Endothelial cell of umbilical vein (primary cell): Measurements from ENCODE around the gene EIF2B2. TPM values are rescaled to one million over a fixed set of nuclear protein-coding genes. Genes with fewer than 3 reads are reported as not detected.

Experiments
- BruUV-seq: library from RNA; stranded (reverse); fragments of 400-500 nt; replicated peaks from 2 replicates; lab custom pipeline; 2021; lab: Mats Ljungman, UMichigan
- CTCF ChIA-PET: fragments of 300-600, 350-600 bp; sonication (Branson Sonifier 250); formaldehyde crosslinking; loops from one replicate; lab custom pipeline; 2021; ENCODE audit warnings: antibody characterized with exemption, inconsistent platforms; lab: Charles Lee
- POLR2A ChIA-PET: fragments of 300-600, 350-600 bp; sonication (Branson Sonifier 250); formaldehyde crosslinking; loops from one replicate; lab custom pipeline; 2021; ENCODE audit warnings: antibody characterized with exemption, inconsistent platforms; lab: Charles Lee
- DNase-seq: peaks from one replicate; pipeline ENCODE4 v3.0.0-alpha.2; 2011; ENCODE audit warnings: low read depth, low spot score
- FAIRE-seq: peaks from 2 replicates; lab custom pipeline; 2011; peaks lifted over from hg19 to GRCh38; lab: Jason Lieb, UNC
- H2AFZ ChIP-seq: 2 replicates; pipeline ENCODE4 v1.6.0; 2012; ENCODE audit warnings: low read depth, low read length, control low read depth, inconsistent platforms
- H3K27ac ChIP-seq: 2 replicates; pipeline ENCODE4 v1.5.1; 2011; ENCODE audit warnings: low read depth, mild to moderate bottlenecking, control low read depth, low read length, moderate library complexity; ENCODE audit not compliant: insufficient read depth
- H3K27me3 ChIP-seq, 2 experiments: 2 replicates each; pipeline versions ENCODE4 v1.6.0 to v1.6.1; 2011; ENCODE audit warnings: low read length in 2 of 2, mixed read lengths in 1 of 2; ENCODE audit not compliant: control insufficient read depth in 2 of 2, insufficient read depth in 2 of 2
- H3K36me3 ChIP-seq, 2 experiments: 2 replicates in 1 of 2; 3 replicates in 1 of 2; pipeline ENCODE4 v1.5.1; 2011; ENCODE audit warnings: low read length in 2 of 2, mild to moderate bottlenecking in 1 of 2, moderate library complexity in 1 of 2; ENCODE audit not compliant: control insufficient read depth in 2 of 2, insufficient read depth in 2 of 2; ENCODE audit errors: extremely low read depth in 1 of 2
- H3K4me1 ChIP-seq: 3 replicates; pipeline ENCODE4 v1.5.1; 2011; ENCODE audit warnings: mild to moderate bottlenecking, low read length; ENCODE audit not compliant: control insufficient read depth, insufficient read depth; ENCODE audit errors: extremely low read depth
- H3K4me2 ChIP-seq: 2 replicates; pipeline ENCODE4 v1.6.1; 2011; ENCODE audit warnings: low read length, control low read depth, mixed read lengths; ENCODE audit not compliant: insufficient read depth
- H3K4me3 ChIP-seq, 3 experiments: fragments of 200-600 bp in 1 of 3; sonication (generic), shearing (Covaris generic) in 1 of 3; replicated peaks in 1 of 3; 2 replicates each; pipeline ENCODE4 v1.5.1; 2011 to 2016; ENCODE audit warnings: control low read depth in 3 of 3, low read length in 3 of 3, mild to moderate bottlenecking in 2 of 3, inconsistent platforms in 1 of 3, low read depth in 1 of 3, moderate library complexity in 1 of 3; ENCODE audit not compliant: insufficient read depth in 1 of 3
- H3K79me2 ChIP-seq: 2 replicates; pipeline ENCODE4 v1.6.0; 2012; ENCODE audit warnings: low read length, inconsistent platforms; ENCODE audit not compliant: control insufficient read depth, insufficient read depth
- H3K9ac ChIP-seq: replicated peaks from 2 replicates; pipeline ENCODE3; 2011; ENCODE audit warnings: low read length, control low read depth; ENCODE audit not compliant: insufficient read depth; ENCODE audit errors: extremely low read depth
- H3K9me1 ChIP-seq: replicated peaks from 3 replicates; pipeline ENCODE4 v1.6.0; 2011; ENCODE audit warnings: mild to moderate bottlenecking, low read length; ENCODE audit not compliant: control insufficient read depth, insufficient read depth; ENCODE audit errors: extremely low read depth
- H3K9me3 ChIP-seq: replicated peaks from 2 replicates; pipeline ENCODE4 v1.5.1; 2012; ENCODE audit warnings: low read length, inconsistent platforms; ENCODE audit not compliant: control insufficient read depth, insufficient read depth
- H4K20me1 ChIP-seq: replicated peaks from 2 replicates; pipeline ENCODE3; 2011; ENCODE audit warnings: mild to moderate bottlenecking, low read length; ENCODE audit not compliant: control insufficient read depth, insufficient read depth; ENCODE audit errors: extremely low read depth
- EZH2 ChIP-seq: IDR thresholded peaks from 2 replicates; pipeline ENCODE4 v1.6.1; 2012; ENCODE audit warnings: borderline replicate concordance, low read depth, mild to moderate bottlenecking, moderate library complexity, low read length, inconsistent platforms; ENCODE audit not compliant: severe bottlenecking
- FOS ChIP-seq: IDR thresholded peaks from 2 replicates; pipeline ENCODE4 v1.6.1; 2011; ENCODE audit warnings: mild to moderate bottlenecking, low read length, moderate library complexity, borderline replicate concordance; ENCODE audit not compliant: insufficient read depth
- GATA2 ChIP-seq: IDR thresholded peaks from 2 replicates; pipeline ENCODE4 v1.7.0; 2011; ENCODE audit warnings: low read depth, mild to moderate bottlenecking, moderate library complexity, mixed read lengths, low read length; ENCODE audit not compliant: insufficient read length, insufficient read depth
- JUN ChIP-seq: IDR thresholded peaks from 2 replicates; pipeline ENCODE4 v1.6.1; 2011; ENCODE audit warnings: borderline replicate concordance, low read depth; ENCODE audit not compliant: insufficient read length, insufficient read depth
- MAX ChIP-seq: IDR thresholded peaks from 2 replicates; pipeline ENCODE4 v1.6.1; 2011; ENCODE audit not compliant: insufficient read depth, insufficient read length
- MYC ChIP-seq: IDR thresholded peaks from one replicate; pipeline ENCODE4 v1.6.1; 2011; ENCODE audit warnings: mild to moderate bottlenecking, low read depth, low read length
- POLR2A ChIP-seq: IDR thresholded peaks from 2 replicates; pipeline ENCODE4 v1.6.1; 2012; ENCODE audit warnings: low read depth, mild to moderate bottlenecking, control low read depth, low read length
- POLR2AphosphoS5 ChIP-seq: IDR thresholded peaks from 2 replicates; pipeline ENCODE4 v1.6.1; 2012; ENCODE audit warnings: low read depth, mild to moderate bottlenecking, control low read depth, low read length, moderate library complexity; ENCODE audit not compliant: insufficient read depth
- dilution Hi-C: fragments of 300-500 bp; cut with MboI; formaldehyde crosslinking; loops from one replicate; pipeline ENCODE4 v1.15.0; 2019; ENCODE audit warnings: low sequenced_read_pairs; ENCODE audit not compliant: extremely low pct_ligation_motif_present
- intact Hi-C: fragments of 100-400 bp; cut with micrococcal nuclease; formaldehyde crosslinking; loops from one replicate; pipeline ENCODE4 v1.10.0; 2022
- polyA plus RNA-seq, 4 experiments: library from polyadenylated mRNA; depleted of rRNA in 3 of 4; stranded (reverse) in 3 of 4; unstranded in 1 of 4; fragments of >200 nt; gene quantifications; 2 replicates each; pipeline versions ENCODE4 v1.2.1 to v1.2.3, GENCODE V29; 2011 to 2012; ENCODE audit warnings: missing spikeins in 1 of 4
- total RNA-seq: library from RNA; stranded (reverse); gene quantifications from 2 replicates; pipeline ENCODE4 v1.2.3, GENCODE V29; 2021
- TF ChIP-seq, protein P1 (sequence below), 2 donors: IDR thresholded peaks; 1 replicate in 1 of 2; 2 replicates in 1 of 2; pipeline ENCODE4 v1.5.1; 2011; ENCODE audit warnings: low read length in 2 of 2, mild to moderate bottlenecking in 2 of 2, moderate library complexity in 2 of 2, control low read depth in 1 of 2, inconsistent platforms in 1 of 2, low read depth in 1 of 2; ENCODE audit not compliant: insufficient read depth in 1 of 2; ENCODE audit errors: extremely low read depth in 1 of 2

Gene EIF2B2
- total and polyA plus RNA-seq, 2 donors (not counting 3 experiments of a cell fraction or from before 2014, with no cell fraction given) = 97.0 to 143 TPM

DNA sequence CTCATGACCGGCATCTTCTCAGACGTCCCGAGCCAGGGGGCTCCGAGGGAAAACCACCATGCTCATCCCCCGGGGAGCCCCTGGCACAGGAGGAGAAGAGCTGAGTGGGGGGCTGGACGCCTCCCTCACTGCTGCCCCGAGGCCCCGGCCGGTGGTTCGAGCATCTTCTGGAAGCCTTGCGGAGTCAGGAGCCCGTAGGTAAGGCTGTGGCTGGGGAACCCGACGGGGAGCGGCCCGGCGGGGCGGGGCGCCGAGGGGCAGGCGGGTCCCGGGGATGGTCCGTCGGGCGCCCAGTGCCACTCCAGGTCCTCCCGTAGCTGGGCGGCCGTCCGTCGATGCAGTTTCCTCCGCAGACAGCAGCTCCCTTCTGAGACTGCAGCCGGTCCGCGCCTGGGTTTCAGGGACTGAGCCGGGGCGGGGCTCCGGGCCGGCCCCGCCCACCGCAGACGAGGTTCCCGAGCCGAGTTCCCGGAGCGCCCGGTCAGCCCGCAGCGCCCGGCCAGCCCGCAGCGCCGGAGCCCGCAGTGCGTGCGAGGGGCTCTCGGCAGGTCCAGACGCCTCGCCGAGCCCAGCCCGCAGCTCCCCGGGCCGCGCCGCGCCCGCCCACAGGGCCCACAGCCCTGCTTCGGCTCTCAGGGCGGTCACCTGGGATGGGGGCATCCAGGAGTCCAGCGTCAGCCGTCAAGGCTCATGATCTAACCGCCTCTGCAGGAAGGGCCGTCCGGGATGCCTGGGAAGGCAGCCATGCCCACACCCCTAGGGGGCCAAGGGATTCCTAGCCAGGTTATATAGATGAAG lies 47.3 kb upstream of the EIF2B2 start, which contains the start of gene PGF:
PGF (minus strand) TSS at position 369 of the 798 bp plus-strand sequence; CDS start at position 14, 355 bp downstream.
- POLR2A ChIA-PET = interaction anchor here (0.6 to 2.6 kb wide), 19 partner anchors 9 to 331 kb away, joined by 3 to 20 read pairs (median 5); partner anchors contain the start of genes ACYP1, EIF2B2, RPS6KL1 and ZC2HC1C
- CTCF ChIA-PET = interaction anchor here (0.7 to 2.5 kb wide), 15 partner anchors 9 to 133 kb away, joined by 3 to 14 read pairs (median 5); partner anchors contain the start of gene RPS6KL1
- TSS peak; percentile 69 for BruUV-seq

More for the DNA sequence above, 47.3 kb upstream of the EIF2B2 start, which contains the start of gene PGF:
- intact Hi-C loops = loop anchor here (1.0 to 2.0 kb wide), 7 partner anchors 10 to 113 kb away; partner anchors contain the start of genes EIF2B2 and ZC2HC1C
- H3K4me2 ChIP-seq = peak within 1 kb of the TSS; percentile 83
- peaks cover 6 to 12% of the 10 kb centered on the region in 2 experiments for H3K36me3 ChIP-seq
- peak within 1 kb of the TSS; percentile 83 to 94 (median 84) for H3K4me3 ChIP-seq
- TF ChIP-seq POLR2A (peak; percentile 99), JUN (no peak), POLR2AphosphoS5 (peak; percentile 99), GATA2 (no peak), EZH2 (no peak), FOS (no peak), MAX (no peak), MYC (no peak)
- TF ChIP-seq, protein P1, sequence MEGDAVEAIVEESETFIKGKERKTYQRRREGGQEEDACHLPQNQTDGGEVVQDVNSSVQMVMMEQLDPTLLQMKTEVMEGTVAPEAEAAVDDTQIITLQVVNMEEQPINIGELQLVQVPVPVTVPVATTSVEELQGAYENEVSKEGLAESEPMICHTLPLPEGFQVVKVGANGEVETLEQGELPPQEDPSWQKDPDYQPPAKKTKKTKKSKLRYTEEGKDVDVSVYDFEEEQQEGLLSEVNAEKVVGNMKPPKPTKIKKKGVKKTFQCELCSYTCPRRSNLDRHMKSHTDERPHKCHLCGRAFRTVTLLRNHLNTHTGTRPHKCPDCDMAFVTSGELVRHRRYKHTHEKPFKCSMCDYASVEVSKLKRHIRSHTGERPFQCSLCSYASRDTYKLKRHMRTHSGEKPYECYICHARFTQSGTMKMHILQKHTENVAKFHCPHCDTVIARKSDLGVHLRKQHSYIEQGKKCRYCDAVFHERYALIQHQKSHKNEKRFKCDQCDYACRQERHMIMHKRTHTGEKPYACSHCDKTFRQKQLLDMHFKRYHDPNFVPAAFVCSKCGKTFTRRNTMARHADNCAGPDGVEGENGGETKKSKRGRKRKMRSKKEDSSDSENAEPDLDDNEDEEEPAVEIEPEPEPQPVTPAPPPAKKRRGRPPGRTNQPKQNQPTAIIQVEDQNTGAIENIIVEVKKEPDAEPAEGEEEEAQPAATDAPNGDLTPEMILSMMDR (IDR thresholded peaks at IDR 0.05; ENCODE audit: extremely low read depth in 1 of 2, insufficient read depth in 1 of 2, low read depth in 1 of 2, low read length in 2 of 2) = peak in 1 of 2 donors; percentile 1
- peak; percentile 72 for DNase-seq
- H3K9me1 ChIP-seq = no peaks in the 10 kb centered on the region
- H3K9me3 ChIP-seq = no peaks in the 10 kb centered on the region
- peaks cover 50% of the 10 kb centered on the region for H3K79me2 ChIP-seq
- H3K4me1 ChIP-seq = peaks cover 42% of the 10 kb centered on the region
- peak; percentile 89 for FAIRE-seq
- dilution Hi-C loops = no loop called here
- peak within 1 kb of the TSS; percentile 78 for H2AFZ ChIP-seq
- H3K9ac ChIP-seq = peak within 1 kb of the TSS; percentile 86
- no peaks in the 10 kb centered on the region for H3K27me3 ChIP-seq
- no peaks in the 10 kb centered on the region for H4K20me1 ChIP-seq
- peak within 1 kb of the TSS; percentile 71 for H3K27ac ChIP-seq
